Esophagus muscularis mucosa (tissue), 4 donors: ENCODE data around the gene ZNF483. TPM values are rescaled to one million over a fixed set of nuclear protein-coding genes. Genes with fewer than 3 reads are reported as not detected.
"Not testable (repeated sequence)": the region's sequence is repeated elsewhere in the genome, so short reads cannot be mapped to it uniquely, and the experiment has no call there.

Experiments
- DNase-seq: peaks from one replicate; pipeline ENCODE4 v3.0.0-alpha.2; 2017; ENCODE audit errors: extremely low spot score
- H3K27ac ChIP-seq, 4 donors: fragments of 200-600 bp; sonication (generic); replicated peaks in 1 of 4; 1 replicate in 3 of 4; 2 replicates in 1 of 4; pipeline ENCODE4 v1.5.1; 2016 to 2019; ENCODE audit warnings: mild to moderate bottlenecking in 1 of 4
- H3K27me3 ChIP-seq, 4 donors: fragments of 200-600 bp; sonication (generic); one replicate each; pipeline versions ENCODE4 v1.5.1 to v1.6.0; 2016 to 2019
- H3K36me3 ChIP-seq, 4 donors: fragments of 200-600 bp; sonication (generic); one replicate each; pipeline ENCODE4 v1.5.1; 2016 to 2019
- H3K4me1 ChIP-seq, 4 donors: fragments of 200-600 bp; sonication (generic); one replicate each; pipeline ENCODE4 v1.5.1; 2016 to 2019
- H3K4me3 ChIP-seq, 4 donors: fragments of 200-600 bp; sonication (generic); 1 replicate in 2 of 4; 2 replicates in 2 of 4; pipeline ENCODE4 v1.5.1; 2016 to 2019; ENCODE audit warnings: mild to moderate bottlenecking in 4 of 4, moderate library complexity in 1 of 4
- H3K9me3 ChIP-seq, 4 donors: fragments of 200-600 bp; sonication (generic); 1 replicate in 3 of 4; 2 replicates in 1 of 4; pipeline ENCODE4 v1.5.1; 2016 to 2019
- CTCF ChIP-seq, 3 experiments: fragments of 200-600 bp in 2 of 3; fragments of 450-650 bp in 1 of 3; sonication (generic) in 2 of 3; IDR thresholded peaks; one replicate each; pipeline ENCODE4 v1.5.1; 2017 to 2019; ENCODE audit warnings: antibody characterized with exemption in 3 of 3, mild to moderate bottlenecking in 2 of 3, moderate library complexity in 1 of 3
- EP300 ChIP-seq: sonication (generic); formaldehyde crosslinking; IDR thresholded peaks from one replicate; pipeline ENCODE4 v1.6.1; 2017; ENCODE audit warnings: antibody characterized with exemption
- POLR2A ChIP-seq: fragments of 450-650 bp; IDR thresholded peaks from one replicate; pipeline ENCODE4 v1.6.1; 2017; ENCODE audit warnings: antibody characterized with exemption, moderate library complexity, mild to moderate bottlenecking, low read depth
- POLR2AphosphoS5 ChIP-seq, 2 donors: sonication (generic); formaldehyde crosslinking; IDR thresholded peaks; one replicate each; pipeline ENCODE4 v1.6.1; 2017; ENCODE audit warnings: antibody characterized with exemption in 2 of 2
- WGBS: methylation state at CpG from one replicate; pipeline ENCODE4 v1.1.5; 2018; 5-methylcytosine and 5-hydroxymethylcytosine counted together
- intact Hi-C: fragments of 100-400 bp; cut with DNase I; formaldehyde crosslinking; loops from one replicate; pipeline ENCODE4 v1.15.1; 2023
- total RNA-seq, 4 donors: library from RNA; depleted of rRNA; stranded (reverse); fragments of >200 nt; gene quantifications; one replicate each; pipeline versions ENCODE4 v1.1.0 to v1.2.1, GENCODE V29; 2016

ZNF483 gene
- total RNA-seq, 4 donors from 2014 or later: 11.0 to 15.0 (median 14.5) TPM

- Histone ChIP-seq H3K4me3 (no peak overlapping the region), H3K36me3 (peaks cover 23 to 56% (median 45%) of the 10 kb centered on the region in 4 donors)
Measured at GRCh38 chr9:111561165-111561719, 36.3 kb downstream of the ZNF483 start.

DNA sequence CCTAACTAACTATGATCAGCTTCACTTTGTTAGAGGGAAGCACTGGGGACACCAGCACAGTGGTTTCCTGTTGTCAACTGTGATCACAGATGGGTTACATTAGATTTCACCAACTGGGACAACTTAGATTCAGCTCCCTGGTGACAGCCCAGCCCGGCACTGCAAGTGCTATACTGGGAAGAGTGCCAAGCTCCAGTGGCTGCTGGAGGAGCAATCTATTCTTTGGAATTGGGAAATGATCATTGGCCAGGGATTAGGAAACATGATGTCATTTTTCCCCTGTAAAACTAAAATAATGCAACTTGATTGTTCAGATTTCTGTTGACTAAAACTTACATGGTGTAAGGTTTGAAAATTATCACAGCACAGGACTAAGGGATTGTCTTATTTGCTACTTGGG, 41.3 kb downstream of the ZNF483 start:
- H3K27me3 ChIP-seq: no peaks in the 10 kb centered on the region
- peaks cover 46 to 100% (median 88%) of the 10 kb centered on the region in 4 donors for H3K36me3 ChIP-seq
- DNase-seq: no peak
- intact Hi-C loops: no loop called here
- WGBS: 67% methylated on average over 1 of the region's 1 CpG
- H3K9me3 ChIP-seq: peaks cover 0 to 12% (median 0%) of the 10 kb centered on the region in 4 donors
- H3K4me1 ChIP-seq: peaks cover 0 to 4% (median 0%) of the 10 kb centered on the region in 4 donors
- no peak for TF ChIP-seq EP300
- TF ChIP-seq POLR2AphosphoS5 (IDR thresholded peaks at IDR 0.05): no peak
- no peak for TF ChIP-seq POLR2A
- no peak for TF ChIP-seq CTCF (IDR thresholded peaks at IDR 0.05)
- H3K27ac ChIP-seq: no peak overlapping the region
- no peak overlapping the region for H3K4me3 ChIP-seq

More at GRCh38 chr9:111561165-111561719, 36.3 kb downstream of the ZNF483 start:
- no peaks in the 10 kb centered on the region for H3K27me3 ChIP-seq
- DNase-seq: no peak
- H3K4me1 ChIP-seq: peaks cover 0 to under 1% (median 0%) of the 10 kb centered on the region in 4 donors
- no peak for TF ChIP-seq POLR2AphosphoS5 (IDR thresholded peaks at IDR 0.05)
- TF ChIP-seq CTCF (IDR thresholded peaks at IDR 0.05): no peak
- no peak for TF ChIP-seq POLR2A
- no peak for TF ChIP-seq EP300
- peaks cover 0 to 8% (median 0%) of the 10 kb centered on the region in 4 donors for H3K9me3 ChIP-seq
- intact Hi-C loops: no loop called here
- H3K27ac ChIP-seq: no peak overlapping the region

GRCh38 chr9:111568127-111568526, 43.1 kb downstream of the ZNF483 start:
- intact Hi-C loops, H3K27ac ChIP-seq, H3K4me3 ChIP-seq, H3K4me1 ChIP-seq, H3K27me3 ChIP-seq, DNase-seq: not testable (repeated sequence)
- Histone ChIP-seq H3K9me3 (peaks cover 0 to 12% (median 0%) of the 10 kb centered on the region in 4 donors), H3K36me3 (peaks cover 60 to 100% (median 90%) of the 10 kb centered on the region in 4 donors)
- 94% methylated on average over 4 of the region's 4 CpGs for WGBS

DNA sequence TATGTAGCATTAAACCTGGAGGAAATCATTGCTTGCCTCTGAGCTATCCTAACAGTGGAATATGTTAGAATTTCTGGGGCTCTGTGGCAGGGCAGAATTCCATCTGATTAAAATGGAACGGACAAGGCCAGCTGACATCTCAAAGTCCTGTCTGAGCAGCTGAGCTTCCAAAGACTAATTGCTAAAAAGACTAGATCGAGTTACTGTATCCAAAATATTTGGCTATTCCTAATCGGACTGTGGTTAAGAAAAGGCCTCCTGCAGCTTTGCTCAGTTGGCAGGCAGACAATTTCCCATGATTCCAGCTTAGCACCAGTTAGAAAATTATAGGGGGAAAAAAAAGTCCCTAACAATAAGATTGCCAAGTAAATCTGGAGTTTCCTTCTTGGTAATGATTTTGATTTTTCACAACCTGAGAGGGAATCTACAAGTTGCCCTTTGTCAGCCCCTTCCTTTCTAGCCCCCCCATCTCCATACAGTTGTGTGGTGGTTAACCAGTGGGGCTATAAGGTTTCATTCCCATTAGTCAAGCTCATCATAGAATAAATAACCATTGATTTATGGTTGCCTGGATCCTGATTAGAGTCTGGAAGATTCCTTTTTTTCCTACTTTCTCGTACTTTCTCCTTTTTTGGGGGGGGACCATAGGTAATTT, 48.1 kb downstream of the ZNF483 start:
- intact Hi-C loops: no loop called here
- 46% methylated on average over 4 of the region's 4 CpGs for WGBS
- Histone ChIP-seq H3K4me1 (peaks cover 0 to 6% (median 0%) of the 10 kb centered on the region in 4 donors), H3K36me3 (peaks cover 56 to 96% (median 77%) of the 10 kb centered on the region in 4 donors), H3K4me3 (no peak overlapping the region), H3K27ac (no peak overlapping the region), H3K27me3 (no peaks in the 10 kb centered on the region), H3K9me3 (peaks cover 0 to 8% (median 0%) of the 10 kb centered on the region in 4 donors)
- no peak for TF ChIP-seq POLR2AphosphoS5 (IDR thresholded peaks at IDR 0.05)
- no peak for TF ChIP-seq EP300
- no peak for TF ChIP-seq CTCF (IDR thresholded peaks at IDR 0.05)
- TF ChIP-seq POLR2A: no peak
- DNase-seq: no peak

DNA sequence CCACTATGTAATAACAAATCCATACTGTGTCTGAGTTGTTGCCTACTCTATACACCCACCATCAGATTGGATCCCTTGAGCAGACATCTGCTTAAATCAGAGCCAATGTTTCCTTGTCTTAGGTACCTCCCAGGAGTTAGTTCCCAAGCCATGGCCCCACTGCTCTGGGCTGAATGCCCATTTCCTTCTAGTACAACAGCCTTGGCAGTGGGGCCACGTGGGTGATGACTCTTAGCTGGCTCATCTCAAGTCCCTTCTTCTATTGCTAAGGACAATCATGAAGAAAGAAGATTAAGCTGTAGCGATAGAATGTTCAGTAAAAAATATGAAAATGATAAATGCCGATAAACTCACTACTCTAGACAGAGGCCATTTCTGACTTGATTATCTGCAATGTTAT, 57.9 kb downstream of the ZNF483 start:
- 82% methylated on average over 3 of the region's 3 CpGs for WGBS
- no peak for TF ChIP-seq POLR2AphosphoS5 (IDR thresholded peaks at IDR 0.05)
- no peak for TF ChIP-seq POLR2A
- no peak for TF ChIP-seq CTCF (IDR thresholded peaks at IDR 0.05)
- TF ChIP-seq EP300: no peak

More for the DNA sequence above, 57.9 kb downstream of the ZNF483 start:
- Histone ChIP-seq H3K36me3 (peaks cover 44 to 86% (median 58%) of the 10 kb centered on the region in 4 donors), H3K9me3 (no peaks in the 10 kb centered on the region), H3K27me3 (no peaks in the 10 kb centered on the region), H3K4me3 (no peak overlapping the region), H3K27ac (no peak overlapping the region), H3K4me1 (no peaks in the 10 kb centered on the region)
- DNase-seq: no peak
- intact Hi-C loops: no loop called here
